Measurements from ENCODE around the gene MYO1D.

DNA sequence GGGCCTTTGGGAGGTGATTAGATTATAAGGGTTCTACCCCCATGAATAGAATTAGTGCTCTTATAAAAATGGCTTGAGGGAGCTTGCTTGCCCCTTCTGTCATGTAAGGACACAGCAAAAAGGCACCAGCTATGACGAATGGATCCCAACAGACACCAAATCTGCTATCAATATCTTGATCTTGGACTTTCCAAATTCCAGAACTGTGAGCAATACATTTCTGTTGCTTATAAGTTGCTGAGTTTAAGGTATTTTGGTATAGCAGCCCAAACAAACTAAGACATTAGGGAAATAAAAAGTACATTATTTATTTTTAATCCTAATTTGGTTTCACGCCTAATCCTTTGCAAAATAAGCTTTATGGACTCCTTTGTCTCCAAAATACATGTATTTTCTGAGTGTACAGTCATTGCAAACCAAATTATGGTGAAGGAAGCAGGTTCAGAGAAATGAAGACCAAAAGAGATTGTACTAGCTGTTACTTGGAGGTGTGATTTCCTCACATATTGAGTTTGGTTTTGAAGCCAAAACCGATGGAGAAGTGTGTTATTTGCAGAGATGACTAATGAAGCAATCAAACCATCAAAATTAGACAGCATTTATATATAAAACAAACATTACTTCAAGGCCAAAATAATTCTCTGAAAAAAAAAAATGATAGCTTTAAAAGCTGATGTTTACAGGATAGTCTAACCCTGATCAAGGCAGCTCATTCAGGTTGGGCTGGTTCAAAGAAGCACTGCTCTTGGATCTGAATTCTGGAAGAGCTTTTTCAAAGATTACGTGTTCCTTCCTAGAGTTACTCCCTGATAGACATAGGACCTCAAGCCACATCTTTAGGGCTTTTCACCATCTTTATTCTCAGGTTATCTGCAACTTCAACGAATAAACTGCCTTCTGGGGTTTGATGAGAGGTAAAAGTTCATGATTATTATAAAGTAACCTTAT lies 71.6 kb downstream of the MYO1D start:
- TF ChIP-seq TEAD4 (IDR thresholded peaks at IDR 0.05) = no peak
- no peak for TF ChIP-seq TAF1 (IDR thresholded peaks at IDR 0.05; ENCODE audit: low read depth)
- TF ChIP-seq FOXM1 (IDR thresholded peaks at IDR 0.05; ENCODE audit: borderline replicate concordance, low read depth) = no peak
- no peak for TF ChIP-seq CREB1 (IDR thresholded peaks at IDR 0.05; ENCODE audit: low read depth)
- TF ChIP-seq, protein P1, sequence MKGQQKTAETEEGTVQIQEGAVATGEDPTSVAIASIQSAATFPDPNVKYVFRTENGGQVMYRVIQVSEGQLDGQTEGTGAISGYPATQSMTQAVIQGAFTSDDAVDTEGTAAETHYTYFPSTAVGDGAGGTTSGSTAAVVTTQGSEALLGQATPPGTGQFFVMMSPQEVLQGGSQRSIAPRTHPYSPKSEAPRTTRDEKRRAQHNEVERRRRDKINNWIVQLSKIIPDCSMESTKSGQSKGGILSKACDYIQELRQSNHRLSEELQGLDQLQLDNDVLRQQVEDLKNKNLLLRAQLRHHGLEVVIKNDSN (IDR thresholded peaks at IDR 0.05) = no peak
- TF ChIP-seq EGR1 (IDR thresholded peaks at IDR 0.05) = no peak
- TF ChIP-seq, protein P2, sequence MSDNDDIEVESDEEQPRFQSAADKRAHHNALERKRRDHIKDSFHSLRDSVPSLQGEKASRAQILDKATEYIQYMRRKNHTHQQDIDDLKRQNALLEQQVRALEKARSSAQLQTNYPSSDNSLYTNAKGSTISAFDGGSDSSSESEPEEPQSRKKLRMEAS (IDR thresholded peaks at IDR 0.05) = no peak
- no peak for TF ChIP-seq YY1 (IDR thresholded peaks at IDR 0.05; ENCODE audit: low read depth)
- TF ChIP-seq RAD21 (IDR thresholded peaks at IDR 0.05; ENCODE audit: low read depth) = no peak
- TF ChIP-seq, protein P3, sequence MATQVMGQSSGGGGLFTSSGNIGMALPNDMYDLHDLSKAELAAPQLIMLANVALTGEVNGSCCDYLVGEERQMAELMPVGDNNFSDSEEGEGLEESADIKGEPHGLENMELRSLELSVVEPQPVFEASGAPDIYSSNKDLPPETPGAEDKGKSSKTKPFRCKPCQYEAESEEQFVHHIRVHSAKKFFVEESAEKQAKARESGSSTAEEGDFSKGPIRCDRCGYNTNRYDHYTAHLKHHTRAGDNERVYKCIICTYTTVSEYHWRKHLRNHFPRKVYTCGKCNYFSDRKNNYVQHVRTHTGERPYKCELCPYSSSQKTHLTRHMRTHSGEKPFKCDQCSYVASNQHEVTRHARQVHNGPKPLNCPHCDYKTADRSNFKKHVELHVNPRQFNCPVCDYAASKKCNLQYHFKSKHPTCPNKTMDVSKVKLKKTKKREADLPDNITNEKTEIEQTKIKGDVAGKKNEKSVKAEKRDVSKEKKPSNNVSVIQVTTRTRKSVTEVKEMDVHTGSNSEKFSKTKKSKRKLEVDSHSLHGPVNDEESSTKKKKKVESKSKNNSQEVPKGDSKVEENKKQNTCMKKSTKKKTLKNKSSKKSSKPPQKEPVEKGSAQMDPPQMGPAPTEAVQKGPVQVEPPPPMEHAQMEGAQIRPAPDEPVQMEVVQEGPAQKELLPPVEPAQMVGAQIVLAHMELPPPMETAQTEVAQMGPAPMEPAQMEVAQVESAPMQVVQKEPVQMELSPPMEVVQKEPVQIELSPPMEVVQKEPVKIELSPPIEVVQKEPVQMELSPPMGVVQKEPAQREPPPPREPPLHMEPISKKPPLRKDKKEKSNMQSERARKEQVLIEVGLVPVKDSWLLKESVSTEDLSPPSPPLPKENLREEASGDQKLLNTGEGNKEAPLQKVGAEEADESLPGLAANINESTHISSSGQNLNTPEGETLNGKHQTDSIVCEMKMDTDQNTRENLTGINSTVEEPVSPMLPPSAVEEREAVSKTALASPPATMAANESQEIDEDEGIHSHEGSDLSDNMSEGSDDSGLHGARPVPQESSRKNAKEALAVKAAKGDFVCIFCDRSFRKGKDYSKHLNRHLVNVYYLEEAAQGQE (IDR thresholded peaks at IDR 0.05; ENCODE audit: low read depth) = no peak
- no peak for TF ChIP-seq NFIC (IDR thresholded peaks at IDR 0.05)
- no peak for TF ChIP-seq EP300 (IDR thresholded peaks at IDR 0.05; ENCODE audit: borderline replicate concordance)
- TF ChIP-seq TCF12 (IDR thresholded peaks at IDR 0.05; ENCODE audit: low read depth) = no peak
- no peak for TF ChIP-seq CEBPB (IDR thresholded peaks at IDR 0.05)

All from Ishikawa (cell line).